HG03060 (cell line): ENCODE results near the gene GFRA3.
"Not testable (repeated sequence)": the region's sequence is repeated elsewhere in the genome, so short reads cannot be mapped to it uniquely, and the experiment has no call there.

ENCODE experiments used
- ATAC-seq: cut with Tn5 transposase; IDR thresholded peaks from one replicate; pipeline ENCODE4 v1.9.1; 2021; ENCODE audit warnings: low read depth, moderate number of reproducible peaks; ENCODE audit not compliant: unreplicated experiment

GFRA3 gene

DNA sequence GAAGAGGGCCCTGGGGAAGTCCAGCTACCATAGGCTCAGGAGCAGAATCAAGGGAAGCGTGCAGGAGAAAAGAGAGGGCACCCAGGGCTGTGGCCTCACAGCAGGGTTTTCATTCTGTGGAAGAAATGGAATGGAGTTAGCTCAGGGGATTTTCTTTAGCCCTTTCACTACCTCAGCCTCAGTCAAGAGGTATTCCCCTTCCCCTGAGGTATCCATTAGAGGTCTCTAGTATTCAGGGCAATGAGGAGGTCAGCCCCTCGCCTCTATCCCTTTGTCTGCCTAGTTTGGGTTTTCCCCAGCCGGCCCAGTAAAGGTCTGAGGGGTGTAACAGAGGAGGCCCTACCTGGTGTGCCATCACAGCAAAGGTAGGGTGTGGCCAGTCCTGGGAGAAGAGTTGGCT, 21.5 kb downstream of the GFRA3 start:
- ATAC-seq = no peak

- not testable (repeated sequence) for ATAC-seq
Observed at GRCh38 chr5:138247800-138248199, 26.6 kb downstream of the GFRA3 start.

DNA sequence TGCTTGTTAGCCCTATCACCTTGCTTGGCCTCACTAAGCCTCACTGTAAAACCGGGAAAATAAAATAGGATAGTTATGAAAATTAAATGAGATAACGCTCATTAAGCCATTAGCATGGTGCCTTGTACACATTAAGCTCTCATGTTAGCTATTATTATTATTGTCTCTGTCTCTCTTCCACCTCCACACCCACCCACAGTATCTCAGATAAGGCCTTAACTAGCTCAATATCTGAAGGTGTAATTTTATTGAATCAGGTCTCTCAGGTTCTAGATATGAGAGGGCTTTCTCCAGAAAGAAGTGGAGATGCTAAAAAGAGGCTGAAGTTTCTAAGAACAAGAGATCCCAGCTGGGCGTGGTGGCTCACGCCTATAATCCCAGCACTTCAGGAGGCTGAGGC, 27.6 kb downstream of the GFRA3 start:
- ATAC-seq = no peak

DNA sequence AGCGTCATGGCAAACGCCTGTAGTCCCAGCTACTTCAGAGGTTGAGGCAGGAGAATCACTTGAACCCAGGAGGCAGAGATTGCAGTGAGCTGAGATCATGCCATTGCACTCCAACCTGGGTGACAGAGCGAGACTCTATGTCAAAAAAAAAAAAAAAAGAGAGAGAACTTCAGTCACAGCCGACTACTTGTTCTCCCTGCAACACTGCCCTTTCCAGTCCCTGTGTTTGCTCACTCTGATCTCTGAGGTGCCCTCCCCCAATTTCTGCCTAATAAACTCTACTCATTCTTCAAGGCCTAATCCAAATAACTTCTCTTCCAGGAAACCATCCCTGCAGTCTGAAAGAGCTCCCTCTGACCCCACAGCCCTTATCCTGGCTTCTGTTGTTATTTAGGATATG, 28.1 kb downstream of the GFRA3 start:
- ATAC-seq = no peak

- no peak for ATAC-seq
Observed at GRCh38 chr5:138245717-138246116, 28.7 kb downstream of the GFRA3 start.

DNA sequence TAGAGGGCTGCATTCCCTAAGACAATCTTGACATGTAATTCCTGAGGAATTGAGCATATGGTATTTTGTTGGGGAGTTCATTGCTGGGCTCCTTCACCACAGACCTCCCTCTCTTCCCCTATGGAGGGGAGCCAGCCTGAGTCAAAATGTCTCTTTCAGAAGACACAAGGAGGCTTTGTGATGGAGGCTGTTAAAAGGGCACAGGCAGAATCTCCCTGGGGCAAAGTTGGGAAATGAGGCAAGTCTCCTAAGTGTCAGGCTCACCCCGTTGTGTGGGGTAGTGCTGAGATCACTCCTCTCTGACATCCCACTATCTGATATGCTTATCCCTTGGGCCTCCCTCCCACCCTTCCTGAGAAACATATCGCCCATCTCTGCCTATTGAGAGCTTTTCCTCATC, 30.6 kb downstream of the GFRA3 start:
- ATAC-seq = no peak

DNA sequence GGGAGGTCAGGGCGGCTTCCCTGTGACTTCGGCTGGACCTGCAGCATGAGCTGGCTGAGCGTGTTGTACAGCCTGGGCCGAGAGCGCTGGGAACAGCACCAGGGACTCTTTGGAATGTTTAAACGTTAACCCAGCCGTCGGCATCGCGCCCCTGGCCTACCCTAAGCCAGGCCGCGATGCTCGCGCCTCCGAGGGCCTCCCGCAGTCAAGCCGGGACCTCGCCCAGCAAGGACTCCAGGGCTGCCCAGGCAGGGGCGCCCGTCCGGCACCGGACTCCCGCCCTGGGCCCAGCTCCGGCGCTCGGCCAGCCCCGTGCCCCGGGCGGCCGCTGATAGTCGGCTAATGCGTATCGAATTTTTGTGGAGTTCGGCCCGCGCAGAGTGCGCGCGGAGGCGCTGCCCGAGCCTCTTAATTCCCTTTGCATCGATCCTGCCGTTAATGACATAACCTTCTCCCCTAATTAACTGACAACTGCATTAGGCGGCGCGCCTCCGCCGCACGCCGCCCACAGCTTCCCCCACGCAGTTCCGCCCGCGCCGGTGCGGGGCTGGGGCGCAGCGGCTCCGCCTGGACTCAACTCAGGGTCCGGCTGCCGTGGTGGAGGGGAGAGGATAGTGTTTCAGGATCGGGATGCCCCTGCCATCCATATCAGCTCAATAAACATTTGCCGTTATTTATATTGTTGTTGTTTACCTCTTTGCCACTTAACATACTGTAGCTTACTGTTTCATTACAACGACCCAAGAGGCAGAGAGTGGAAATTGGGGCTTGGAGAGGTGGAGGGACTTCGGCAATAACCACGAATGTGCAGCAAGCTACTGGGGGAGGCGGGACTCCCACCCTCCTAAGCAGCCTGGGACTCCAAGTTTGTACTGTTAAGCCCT, 32.5 kb downstream of the GFRA3 start:
- no peak for ATAC-seq

- no peak for ATAC-seq
Observed at GRCh38 chr5:138240650-138241385, 33.6 kb downstream of the GFRA3 start.

DNA sequence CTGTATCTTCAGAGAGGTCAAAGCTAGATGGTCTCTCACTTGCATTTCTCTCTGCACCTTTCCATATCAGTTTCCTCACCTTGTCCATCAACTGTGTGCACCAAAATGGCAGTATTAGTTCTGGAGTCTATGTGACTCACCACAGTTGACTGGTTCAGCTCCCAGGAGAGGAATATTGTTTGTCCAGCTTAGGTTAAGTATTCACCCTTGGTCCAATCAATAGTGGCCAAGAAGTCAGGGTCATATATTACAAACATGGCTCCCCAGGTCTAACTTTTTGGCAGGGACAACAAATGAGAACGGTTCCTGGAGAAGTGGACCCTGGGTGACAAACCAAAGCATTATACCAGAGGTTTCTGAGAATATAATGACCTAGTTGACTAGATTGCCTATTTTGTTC, 36.4 kb downstream of the GFRA3 start:
- ATAC-seq = no peak

- no peak for ATAC-seq
Observed at GRCh38 chr5:138234651-138235050, 39.8 kb downstream of the GFRA3 start.

- ATAC-seq = no peak
Observed at GRCh38 chr5:138233280-138233679, 41.1 kb downstream of the GFRA3 start.

DNA sequence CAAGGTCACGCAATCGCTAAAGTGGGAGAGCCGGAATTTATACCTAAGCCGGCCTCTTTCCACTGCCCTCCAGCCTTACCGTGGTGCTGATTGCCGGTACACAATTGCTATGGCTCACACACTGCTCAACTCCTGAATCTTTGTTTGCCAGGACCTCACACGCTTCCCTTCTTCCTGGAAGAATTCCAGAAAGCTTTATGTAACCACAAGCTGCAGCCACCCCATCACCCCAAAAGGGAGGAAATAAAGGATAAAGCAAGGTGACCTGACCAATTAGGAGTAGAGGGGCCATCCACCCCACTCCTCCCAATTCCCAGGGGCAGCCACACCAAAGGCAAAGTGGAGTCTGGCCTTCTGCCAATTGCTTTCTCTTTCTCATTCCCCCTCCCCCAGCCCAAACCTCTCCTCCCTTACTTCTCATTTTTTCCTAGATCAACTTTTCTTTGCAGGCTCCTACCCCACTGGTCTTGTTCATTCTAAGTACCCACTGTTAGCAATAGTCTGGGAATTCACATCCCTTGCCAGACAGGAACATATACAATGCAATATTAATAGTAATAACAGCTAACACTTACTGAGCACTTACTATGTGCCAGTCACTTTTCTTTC, 43.3 kb downstream of the GFRA3 start:
- ATAC-seq = no peak

DNA sequence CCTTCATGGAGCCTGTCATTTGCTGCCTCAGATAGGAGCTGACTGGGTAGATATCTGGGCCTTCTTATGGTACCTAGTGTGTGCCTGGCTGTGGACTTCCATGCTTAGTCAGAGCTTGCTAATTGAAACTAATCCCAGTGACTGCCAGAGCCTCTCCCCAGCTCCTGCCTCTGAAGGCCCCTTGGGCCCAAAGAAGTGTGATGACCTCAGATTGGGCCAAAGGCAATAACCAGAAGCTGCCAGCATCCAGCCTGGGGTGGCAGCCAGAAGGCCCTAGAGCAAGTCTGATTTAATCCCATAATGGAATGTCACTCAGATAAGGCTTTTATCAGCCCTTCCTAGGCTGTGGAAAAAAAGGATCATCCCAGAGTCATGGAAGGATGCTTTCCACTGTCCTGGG, 44.2 kb downstream of the GFRA3 start:
- ATAC-seq = no peak

DNA sequence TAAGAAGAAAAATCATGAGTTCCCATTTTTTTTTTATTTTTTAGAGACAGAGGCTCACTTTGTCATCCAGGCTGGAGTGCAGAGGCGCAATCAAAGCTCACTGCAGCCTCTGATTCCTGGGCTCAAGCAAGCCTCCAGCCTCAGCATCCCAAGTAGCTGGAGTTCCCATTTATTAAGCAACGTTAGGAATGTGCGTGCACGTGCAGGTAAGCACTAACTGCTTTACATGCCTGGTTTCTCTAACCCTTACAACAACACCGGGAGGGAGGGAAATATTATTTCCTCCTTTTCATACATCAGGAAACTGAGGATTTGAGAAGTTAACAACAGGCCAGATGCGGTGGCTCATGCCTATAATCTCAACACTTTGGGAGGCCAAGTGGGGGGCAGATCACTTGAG, 45.0 kb downstream of the GFRA3 start:
- no peak for ATAC-seq

DNA sequence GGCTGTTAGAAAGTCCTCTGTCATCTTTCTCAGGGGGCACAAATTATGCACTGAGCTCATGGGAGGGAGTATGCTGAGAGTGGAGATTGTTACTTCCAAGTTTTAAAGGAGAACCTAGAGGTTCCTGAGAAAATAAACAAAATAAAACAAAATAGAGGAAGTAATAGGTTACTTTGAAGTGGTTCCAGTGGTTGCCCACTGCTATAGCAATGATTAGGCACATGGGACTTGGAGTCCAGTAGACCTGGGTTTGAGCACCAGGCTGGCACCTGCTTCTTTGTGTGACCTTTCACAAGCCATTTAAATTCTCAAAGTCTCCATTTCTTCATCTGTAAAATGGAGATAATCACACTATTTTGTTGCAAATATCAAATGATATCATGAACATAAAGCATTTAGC, 47.5 kb downstream of the GFRA3 start:
- ATAC-seq = no peak

- no peak for ATAC-seq
Observed at GRCh38 chr5:138224712-138225111, 49.7 kb downstream of the GFRA3 start.

- no peak for ATAC-seq
Observed at GRCh38 chr5:138223532-138223931, 50.9 kb downstream of the GFRA3 start.

GRCh38 chr5:138216799-138217198, 57.6 kb downstream of the GFRA3 start:
- ATAC-seq = no peak

GRCh38 chr5:138213161-138214029, 61.0 kb downstream of the GFRA3 start, which contains the start of gene CDC23:
CDC23 (minus strand) TSS chr5:138213323; CDS start chr5:138213312, 11 bp downstream.
- ATAC-seq = peak; percentile 89

DNA sequence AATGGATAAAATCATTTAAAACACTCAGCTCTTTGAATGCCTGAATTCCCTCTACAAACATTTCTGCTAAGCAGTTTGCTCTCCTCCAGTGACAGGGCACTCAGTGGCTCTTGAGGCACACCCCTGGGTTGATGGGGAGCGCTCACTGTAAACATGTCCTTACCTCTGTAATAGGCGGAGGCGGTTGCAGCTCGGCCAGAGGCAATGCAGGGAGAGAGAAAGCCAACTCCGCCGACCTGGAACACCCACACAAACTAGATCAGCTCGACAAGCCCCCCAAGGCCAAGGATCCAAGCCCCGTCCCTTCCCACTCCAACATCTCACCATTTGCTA, 61.6 kb downstream of the GFRA3 start:
- no peak for ATAC-seq

GRCh38 chr5:138210985-138211384, 63.4 kb downstream of the GFRA3 start:
- no peak for ATAC-seq
